T47D (cell line): ENCODE results near the gene TMEM87A.
"Not testable (repeated sequence)": the region's sequence is repeated elsewhere in the genome, so short reads cannot be mapped to it uniquely, and the experiment has no call there.

Experiments used
- DNase-seq, 2 experiments: peaks; one replicate each; pipeline versions ENCODE4 v3.0.0 to v3.0.0-alpha.2; 2011 to 2012; ENCODE audit warnings: low read depth in 1 of 2, low spot score in 1 of 2
- JUND ChIP-seq: IDR thresholded peaks from 2 replicates; pipeline ENCODE4 v1.6.1; 2012; ENCODE audit warnings: low read depth
- in situ Hi-C: cut with HindIII; loops from 2 replicates; pipeline ENCODE4 v1.10.0; 2016; ENCODE audit warnings: low sequenced_read_pairs, low pct_unique_long_range_greater_than_20kb

The TMEM87A gene

GRCh38 chr15:42239528-42240182 lies 33.6 kb downstream of the TMEM87A start:
- in situ Hi-C loops: no loop called here
- no peak for DNase-seq
- TF ChIP-seq JUND: no peak

GRCh38 chr15:42233107-42233506 lies 40.1 kb downstream of the TMEM87A start:
- DNase-seq: no peak
- in situ Hi-C loops: no loop called here
- no peak for TF ChIP-seq JUND

GRCh38 chr15:42232606-42233005 lies 40.6 kb downstream of the TMEM87A start:
- TF ChIP-seq JUND: no peak
- DNase-seq: no peak
- in situ Hi-C loops: no loop called here

- no peak for DNase-seq
- in situ Hi-C loops: no loop called here
These were observed 42.1 kb downstream of the TMEM87A start for GRCh38 chr15:42231088-42231487.

GRCh38 chr15:42228981-42229380 lies 44.3 kb downstream of the TMEM87A start:
- in situ Hi-C loops: not testable (repeated sequence)

More at GRCh38 chr15:42231088-42231487, 42.1 kb downstream of the TMEM87A start:
- TF ChIP-seq JUND: no peak

GRCh38 chr15:42228036-42228435 lies 45.2 kb downstream of the TMEM87A start:
- in situ Hi-C loops: no loop called here
- DNase-seq: no peak
- no peak for TF ChIP-seq JUND

More at GRCh38 chr15:42228981-42229380, 44.3 kb downstream of the TMEM87A start:
- not testable (repeated sequence) for DNase-seq

- in situ Hi-C loops: no loop called here
- TF ChIP-seq JUND: no peak
- no peak for DNase-seq
These were observed 46.6 kb downstream of the TMEM87A start for GRCh38 chr15:42226648-42227047.

GRCh38 chr15:42220216-42220615 lies 53.0 kb downstream of the TMEM87A start:
- in situ Hi-C loops: no loop called here
- TF ChIP-seq JUND: no peak
- no peak for DNase-seq

- DNase-seq: no peak
- no peak for TF ChIP-seq JUND
- in situ Hi-C loops: no loop called here
These were observed 54.2 kb downstream of the TMEM87A start for GRCh38 chr15:42218953-42219592.

- TF ChIP-seq JUND: no peak
- no peak for DNase-seq
- in situ Hi-C loops: no loop called here
These were observed 55.7 kb downstream of the TMEM87A start for GRCh38 chr15:42217568-42217967.

- in situ Hi-C loops: no loop called here
- peak in 1 of 2 experiments; percentile 35 for DNase-seq
- TF ChIP-seq JUND: no peak
These were observed 57.1 kb downstream of the TMEM87A start for GRCh38 chr15:42215913-42216829.

GRCh38 chr15:42214600-42214999 lies 58.6 kb downstream of the TMEM87A start:
- in situ Hi-C loops: no loop called here
- TF ChIP-seq JUND: no peak
- no peak for DNase-seq

GRCh38 chr15:42213511-42213910 lies 59.7 kb downstream of the TMEM87A start:
- in situ Hi-C loops: no loop called here

More at GRCh38 chr15:42213511-42213910, 59.7 kb downstream of the TMEM87A start:
- TF ChIP-seq JUND: no peak
- no peak for DNase-seq
